K562 (cell line): ENCODE results near the gene YPEL5. TPM values are rescaled to one million over a fixed set of nuclear protein-coding genes. Genes with fewer than 3 reads are reported as not detected.

ENCODE experiments used
- FOXK2 ChIP-seq, 2 experiments: fragments of 450-650 bp; IDR thresholded peaks in 1 of 2; conservative IDR thresholded peaks in 1 of 2; 2 replicates each; pipeline ENCODE4 v1.6.1; 2016; ENCODE audit warnings: low read depth in 2 of 2, mild to moderate bottlenecking in 1 of 2
- JUND ChIP-seq, 2 experiments: IDR thresholded peaks; 2 replicates in 1 of 2; 3 replicates in 1 of 2; pipeline ENCODE4 v1.6.1; 2011; ENCODE audit warnings: borderline replicate concordance in 2 of 2, low read depth in 2 of 2, low read length in 2 of 2, improper control_type of control experiment in 1 of 2, missing biosample characterization in 1 of 2, missing genetic modification characterization in 1 of 2, missing genetic modification reagents in 1 of 2
- KAT7 ChIP-seq: sonication (generic); formaldehyde crosslinking; IDR thresholded peaks from 2 replicates; pipeline ENCODE4 v1.8.0; 2022; ENCODE audit warnings: missing genetic modification reagents, mild to moderate bottlenecking, borderline replicate concordance
- PHB2 ChIP-seq: fragments of 450-650 bp; IDR thresholded peaks from 2 replicates; pipeline ENCODE4 v1.6.1; 2017; ENCODE audit warnings: low read depth
- RBM14 ChIP-seq: fragments of 200-400 bp; formaldehyde crosslinking; IDR thresholded peaks from 2 replicates; pipeline ENCODE4 v1.6.1; 2018; ENCODE audit warnings: low read depth, mild to moderate bottlenecking, low read length, moderate library complexity, borderline replicate concordance; ENCODE audit not compliant: insufficient read depth
- RBM17 ChIP-seq: fragments of 200-400 bp; formaldehyde crosslinking; IDR thresholded peaks from 2 replicates; pipeline ENCODE4 v1.6.1; 2017; ENCODE audit warnings: low read depth, mild to moderate bottlenecking, low read length, borderline replicate concordance
- polyA plus RNA-seq, 8 experiments: library from polyadenylated mRNA; depleted of rRNA in 4 of 8; stranded (reverse) in 5 of 8; unstranded in 3 of 8; fragments of >200 nt; fragmentation: Nextera tagmentation in 2 of 8; fragmentation: Illumina TruSeq in 1 of 8; extraction: Ambion mirVana in 2 of 8; extraction: Trizol in 1 of 8; gene quantifications; 2 replicates each; pipeline versions ENCODE4 v1.2.1 to v1.2.3, GENCODE V29; 2011 to 2014; ENCODE audit warnings: inconsistent platforms in 1 of 8, missing spikeins in 1 of 8
- total RNA-seq, 7 experiments: library from RNA; depleted of rRNA in 6 of 7; stranded (reverse); fragments of >200 nt in 6 of 7; fragmentation: Illumina TruSeq in 2 of 7; extraction: Trizol in 2 of 7; gene quantifications; 2 replicates each; pipeline versions ENCODE4 v1.2.1 to v1.2.3, GENCODE V29; 2011 to 2021; ENCODE audit warnings: low replicate concordance in 1 of 7
- TF ChIP-seq, protein P1 (sequence below), 2 experiments: fragments of 450-650 bp; IDR thresholded peaks; 2 replicates each; pipeline ENCODE4 v1.6.1; 2016
- TF ChIP-seq, protein P2 (sequence below), 2 experiments: fragments of 450-650 bp in 1 of 2; sonication (generic) in 1 of 2; formaldehyde crosslinking in 1 of 2; IDR thresholded peaks in 1 of 2; conservative IDR thresholded peaks in 1 of 2; 2 replicates each; pipeline versions ENCODE4 v1.6.1 to v1.8.1; 2016 to 2023; ENCODE audit warnings: mild to moderate bottlenecking in 2 of 2, moderate library complexity in 2 of 2, inconsistent platforms in 1 of 2, missing genetic modification reagents in 1 of 2
- TF ChIP-seq, protein P3 (sequence below): fragments of 250-450 bp; sonication (Bioruptor Pico); IDR thresholded peaks from 2 replicates; pipeline ENCODE4 v1.8.0; 2021; ENCODE audit warnings: borderline replicate concordance, mild to moderate bottlenecking, moderate library complexity; ENCODE audit not compliant: poor library complexity, severe bottlenecking
- TF ChIP-seq, protein P4 (sequence below): sonication (generic); formaldehyde crosslinking; IDR thresholded peaks from 2 replicates; pipeline ENCODE4 v1.8.0; 2022; ENCODE audit warnings: mild to moderate bottlenecking, missing genetic modification reagents

Gene YPEL5
- total and polyA plus RNA-seq, 9 of the 15 experiments (the other 6 are each of a cell fraction or from before 2014, with no cell fraction given): 5.4 to 34.4 (median 12.3) TPM

DNA sequence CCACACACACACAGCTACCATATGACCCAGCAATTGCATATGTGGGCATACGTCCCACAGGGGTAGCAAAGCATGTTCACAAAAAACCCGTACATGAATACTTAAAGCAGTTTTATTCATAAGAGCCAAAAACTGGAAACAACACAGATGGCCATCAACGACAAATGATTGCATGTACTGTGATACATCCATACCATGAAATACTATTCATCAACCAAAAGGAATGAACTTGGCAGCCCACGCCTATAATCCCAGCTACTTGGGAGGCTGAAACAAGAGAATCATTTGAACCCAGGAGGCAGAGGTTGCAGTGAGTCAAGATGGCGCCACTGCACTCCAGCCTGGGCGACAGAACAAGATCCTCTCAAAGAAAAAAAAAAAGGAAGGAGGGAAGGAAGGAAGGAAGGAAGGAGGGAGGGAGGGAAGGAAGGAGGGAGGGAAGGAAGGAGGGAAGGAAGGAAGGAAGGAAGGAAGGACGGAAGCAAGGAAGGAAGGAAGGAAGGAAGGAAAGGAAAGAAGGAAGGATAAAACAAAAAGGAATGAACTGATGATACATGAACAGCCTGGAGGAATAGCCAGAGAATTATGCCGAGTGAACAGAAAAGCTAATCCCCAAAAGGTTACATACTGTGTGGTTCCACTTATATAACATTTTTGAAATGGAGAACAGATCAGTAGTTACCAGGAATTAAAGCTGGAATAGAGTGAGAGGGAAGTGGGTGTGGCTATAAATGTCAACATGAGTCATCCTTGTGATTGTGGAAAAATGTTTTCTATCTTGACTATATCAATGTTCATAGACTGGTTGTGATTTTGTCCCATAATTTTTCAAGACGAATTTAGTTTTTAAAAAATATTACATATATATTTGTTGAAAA is 19.6 kb upstream of the YPEL5 start (continued):
- TF ChIP-seq, protein P1, sequence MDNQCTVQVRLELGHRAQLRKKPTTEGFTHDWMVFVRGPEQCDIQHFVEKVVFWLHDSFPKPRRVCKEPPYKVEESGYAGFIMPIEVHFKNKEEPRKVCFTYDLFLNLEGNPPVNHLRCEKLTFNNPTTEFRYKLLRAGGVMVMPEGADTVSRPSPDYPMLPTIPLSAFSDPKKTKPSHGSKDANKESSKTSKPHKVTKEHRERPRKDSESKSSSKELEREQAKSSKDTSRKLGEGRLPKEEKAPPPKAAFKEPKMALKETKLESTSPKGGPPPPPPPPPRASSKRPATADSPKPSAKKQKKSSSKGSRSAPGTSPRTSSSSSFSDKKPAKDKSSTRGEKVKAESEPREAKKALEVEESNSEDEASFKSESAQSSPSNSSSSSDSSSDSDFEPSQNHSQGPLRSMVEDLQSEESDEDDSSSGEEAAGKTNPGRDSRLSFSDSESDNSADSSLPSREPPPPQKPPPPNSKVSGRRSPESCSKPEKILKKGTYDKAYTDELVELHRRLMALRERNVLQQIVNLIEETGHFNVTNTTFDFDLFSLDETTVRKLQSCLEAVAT (IDR thresholded peaks at IDR 0.05): no peak
- TF ChIP-seq, protein P2, sequence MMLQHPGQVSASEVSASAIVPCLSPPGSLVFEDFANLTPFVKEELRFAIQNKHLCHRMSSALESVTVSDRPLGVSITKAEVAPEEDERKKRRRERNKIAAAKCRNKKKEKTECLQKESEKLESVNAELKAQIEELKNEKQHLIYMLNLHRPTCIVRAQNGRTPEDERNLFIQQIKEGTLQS (IDR thresholded peaks at IDR 0.05): peak; percentile 67
- TF ChIP-seq, protein P2 (CRISPR knock-in tag; conservative IDR thresholded peaks at IDR 0.05): no peak
- TF ChIP-seq JUND (IDR thresholded peaks at IDR 0.05; ENCODE audit: borderline replicate concordance, low read depth, low read length) (peak; percentile 63; the same call in 1 of the 2 replicates), JUND (tag; IDR thresholded peaks at IDR 0.05; ENCODE audit: borderline replicate concordance, low read depth, low read length) (peak; percentile 50; the same call in 2 of the 3 replicates), FOXK2 (conservative IDR thresholded peaks at IDR 0.05 in 1 of 2, IDR thresholded peaks at IDR 0.05 in 1 of 2; ENCODE audit: low read depth in 2 of 2) (peak in 1 of 2 experiments; percentile 67; a peak in 1 of 4 replicates), RBM17 (no peak), KAT7 (CRISPR knock-in tag) (no peak), RBM14 (no peak), PHB2 (no peak)
- TF ChIP-seq, protein P3, sequence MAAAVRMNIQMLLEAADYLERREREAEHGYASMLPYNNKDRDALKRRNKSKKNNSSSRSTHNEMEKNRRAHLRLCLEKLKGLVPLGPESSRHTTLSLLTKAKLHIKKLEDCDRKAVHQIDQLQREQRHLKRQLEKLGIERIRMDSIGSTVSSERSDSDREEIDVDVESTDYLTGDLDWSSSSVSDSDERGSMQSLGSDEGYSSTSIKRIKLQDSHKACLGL (CRISPR knock-in tag): no peak
- TF ChIP-seq, protein P4, sequence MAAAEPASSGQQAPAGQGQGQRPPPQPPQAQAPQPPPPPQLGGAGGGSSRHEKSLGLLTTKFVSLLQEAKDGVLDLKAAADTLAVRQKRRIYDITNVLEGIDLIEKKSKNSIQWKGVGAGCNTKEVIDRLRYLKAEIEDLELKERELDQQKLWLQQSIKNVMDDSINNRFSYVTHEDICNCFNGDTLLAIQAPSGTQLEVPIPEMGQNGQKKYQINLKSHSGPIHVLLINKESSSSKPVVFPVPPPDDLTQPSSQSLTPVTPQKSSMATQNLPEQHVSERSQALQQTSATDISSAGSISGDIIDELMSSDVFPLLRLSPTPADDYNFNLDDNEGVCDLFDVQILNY (CRISPR knock-in tag): no peak
